ENCODE measurements around the gene COPG1. TPM values are rescaled to one million over a fixed set of nuclear protein-coding genes. Genes with fewer than 3 reads are reported as not detected.

COPG1 gene, protein sequence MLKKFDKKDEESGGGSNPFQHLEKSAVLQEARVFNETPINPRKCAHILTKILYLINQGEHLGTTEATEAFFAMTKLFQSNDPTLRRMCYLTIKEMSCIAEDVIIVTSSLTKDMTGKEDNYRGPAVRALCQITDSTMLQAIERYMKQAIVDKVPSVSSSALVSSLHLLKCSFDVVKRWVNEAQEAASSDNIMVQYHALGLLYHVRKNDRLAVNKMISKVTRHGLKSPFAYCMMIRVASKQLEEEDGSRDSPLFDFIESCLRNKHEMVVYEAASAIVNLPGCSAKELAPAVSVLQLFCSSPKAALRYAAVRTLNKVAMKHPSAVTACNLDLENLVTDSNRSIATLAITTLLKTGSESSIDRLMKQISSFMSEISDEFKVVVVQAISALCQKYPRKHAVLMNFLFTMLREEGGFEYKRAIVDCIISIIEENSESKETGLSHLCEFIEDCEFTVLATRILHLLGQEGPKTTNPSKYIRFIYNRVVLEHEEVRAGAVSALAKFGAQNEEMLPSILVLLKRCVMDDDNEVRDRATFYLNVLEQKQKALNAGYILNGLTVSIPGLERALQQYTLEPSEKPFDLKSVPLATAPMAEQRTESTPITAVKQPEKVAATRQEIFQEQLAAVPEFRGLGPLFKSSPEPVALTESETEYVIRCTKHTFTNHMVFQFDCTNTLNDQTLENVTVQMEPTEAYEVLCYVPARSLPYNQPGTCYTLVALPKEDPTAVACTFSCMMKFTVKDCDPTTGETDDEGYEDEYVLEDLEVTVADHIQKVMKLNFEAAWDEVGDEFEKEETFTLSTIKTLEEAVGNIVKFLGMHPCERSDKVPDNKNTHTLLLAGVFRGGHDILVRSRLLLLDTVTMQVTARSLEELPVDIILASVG
- total RNA-seq (2012; rRNA removed) = 440 and 446 TPM in 2 replicates
- polyA plus RNA-seq (2012; rRNA removed) = 179 and 203 TPM in 2 replicates
- 129 and 134 TPM in 2 replicates for polyA plus RNA-seq (2012; cell fraction: cytosol; rRNA removed)
- 177 and 240 TPM in 2 replicates for polyA plus RNA-seq (2012; cell fraction: nucleus; rRNA removed; ENCODE audit: low replicate concordance)
- percentile 94 among the genes with signal in this experiment for Bru-seq, nascent RNA
- percentile 95 among the genes with signal in this experiment for BruChase-seq, experiment 1, labeled RNA remaining after a 6-hour chase
- BruChase-seq, experiment 2, labeled RNA remaining after a 2-hour chase = percentile 92 among the genes with signal in this experiment
- long read RNA-seq, transcript COPG1-201 (24 exons, 3,078 nt) = major isoform, 459 of 596 reads
- long read RNA-seq, partial matches to known transcripts = 66 of 596 reads
- long read RNA-seq, other reads (novel, unspliced or antisense) = 70 of 596 reads

GRCh38 chr3:129249284-129250065, at the start of gene COPG1:
Gene COPG1 (plus strand): TSS chr3:129249606. CDS start chr3:129249710, 104 bp downstream.
- Histone ChIP-seq H3K4me1 (ENCODE audit: control insufficient read depth, insufficient read depth, low read length) (peaks cover 16% of the 10 kb centered on the region), H3K14ac (replicated peaks; ENCODE audit: low read depth, low read length) (peak within 1 kb of the TSS; percentile 99), H3K9me3 (ENCODE audit: control insufficient read depth, insufficient read depth, low read length) (no peaks in the 10 kb centered on the region), H3K9me1 (ENCODE audit: insufficient read depth, low read length) (peaks cover 17% of the 10 kb centered on the region), H4K20me1 (ENCODE audit: insufficient read depth, low read length) (peaks cover 21% of the 10 kb centered on the region), H3K9ac (ENCODE audit: low read depth, low read length) (peak within 1 kb of the TSS; percentile 95), H2AFZ (replicated peaks; ENCODE audit: low read length, poor library complexity) (peak within 1 kb of the TSS; percentile 97), H3K4me3 (ENCODE audit: insufficient read depth, low read depth, low read length) (peak within 1 kb of the TSS; percentile 67), H2BK5ac (ENCODE audit: low read depth, low read length, poor library complexity, severe bottlenecking) (peak within 1 kb of the TSS; percentile 91), H3K18ac (ENCODE audit: low read depth, low read length) (peak within 1 kb of the TSS; percentile 87), H3K27me3 (ENCODE audit: control insufficient read depth, insufficient read depth, low read length) (no peaks in the 10 kb centered on the region), H4K91ac (ENCODE audit: insufficient read depth, low read depth, low read length) (peak within 1 kb of the TSS; percentile 99), H2BK20ac (ENCODE audit: low read depth, low read length) (peak within 1 kb of the TSS; percentile 49; the same call in 1 of the 2 replicates), H3K56ac (ENCODE audit: extremely low read depth, insufficient read depth, low read length) (peak within 1 kb of the TSS; percentile 95), H2AK9ac (replicated peaks; ENCODE audit: low read depth, low read length, poor library complexity) (peak within 1 kb of the TSS; percentile 100), H3K36me3 (ENCODE audit: control insufficient read depth, insufficient read depth, low read length) (peaks cover 18% of the 10 kb centered on the region), H3K23ac (ENCODE audit: low read depth, low read length) (peak within 1 kb of the TSS; percentile 100), H3K79me1 (ENCODE audit: low read depth in 1 of 2, low read length in 2 of 2) (peaks cover 29 to 65% of the 10 kb centered on the region in 2 experiments), H3K4me2 (ENCODE audit: low read depth, low read length) (peak within 1 kb of the TSS; percentile 100), H3K4ac (ENCODE audit: low read depth, low read length) (peak within 1 kb of the TSS; percentile 99), H2BK120ac (ENCODE audit: low read depth, low read length) (peak within 1 kb of the TSS; percentile 92), H4K5ac (ENCODE audit: low read depth, low read length) (peak within 1 kb of the TSS; percentile 95), H3K27ac (ENCODE audit: insufficient read depth, low read length) (peak within 1 kb of the TSS; percentile 96), H2AK5ac (ENCODE audit: low read depth, low read length) (peak within 1 kb of the TSS; percentile 100), H2BK15ac (ENCODE audit: low read depth, low read length) (peak within 1 kb of the TSS; percentile 64; the same call in 2 of the 3 replicates), H4K8ac (ENCODE audit: low read depth in 2 of 2, low read length in 2 of 2) (peak within 1 kb of the TSS; percentile 83 to 100)
- peak; percentile 97 for TF ChIP-seq POLR2A (IDR thresholded peaks at IDR 0.05; ENCODE audit: low read depth, low read length)
- no peak for TF ChIP-seq FOS (IDR thresholded peaks at IDR 0.05; ENCODE audit: low read depth, low read length)
- in situ Hi-C loops (cut with MboI; ENCODE audit: low sequenced_read_pairs) (loop anchor here (5.0 to 10.0 kb wide), 2 partner anchors 195 to 277 kb away; no protein-coding TSS in a partner anchor), dilution Hi-C loops (cut with HindIII; ENCODE audit: low sequenced_read_pairs, unreplicated experiment) (no loop called here), intact Hi-C loops (cut with micrococcal nuclease) (loop anchor here (1.0 to 5.0 kb wide), 4 partner anchors 52 to 197 kb away; partner anchors contain the start of gene ISY1)
- ChIA-PET POLR2A (ENCODE audit: unreplicated experiment) (interaction anchor here (0.6 to 1.3 kb wide), 3 partner anchors 12 to 95 kb away, joined by 4 to 7 read pairs (median 6); no protein-coding TSS in a partner anchor), CTCF (no interaction called here)
- BruUV-seq (replicated peaks) = TSS peak; percentile 58
- ATAC-seq (ENCODE audit: low read depth) (peak; percentile 83), DNase-seq (peak; percentile 87)
- WGBS, 2 experiments (ENCODE audit: extremely low coverage in 2 of 2, insufficient read length in 1 of 2) = 0% methylated on average over 9 of the region's 48 CpGs; no CpG with 5 or more reads in 1 of the 2 experiments

Data from IMR-90 (cell line).